HepG2 (cell line): ENCODE data around the gene MAJIN. TPM values are rescaled to one million over a fixed set of nuclear protein-coding genes. Genes with fewer than 3 reads are reported as not detected.

Experiments used
- BCL3 ChIP-seq: sonication (generic); formaldehyde crosslinking; IDR thresholded peaks from 2 replicates; pipeline ENCODE4 v1.5.1; 2020; ENCODE audit warnings: mild to moderate bottlenecking, missing genetic modification reagents, moderate library complexity
- BORCS8-MEF2B ChIP-seq: sonication (generic); formaldehyde crosslinking; IDR thresholded peaks from 2 replicates; pipeline ENCODE4 v1.8.0; 2022; ENCODE audit warnings: mild to moderate bottlenecking, missing genetic modification reagents
- CCAR2 ChIP-seq: fragments of 200-400 bp; formaldehyde crosslinking; optimal IDR thresholded peaks from 2 replicates; pipeline ENCODE3; 2018; ENCODE audit warnings: low read depth, mild to moderate bottlenecking, low read length, moderate library complexity
- EED ChIP-seq: sonication (generic); formaldehyde crosslinking; IDR thresholded peaks from 2 replicates; pipeline ENCODE4 v1.5.0; 2020; ENCODE audit warnings: mild to moderate bottlenecking, missing genetic modification reagents
- GTF3A ChIP-seq: sonication (generic); formaldehyde crosslinking; conservative IDR thresholded peaks from 2 replicates; pipeline ENCODE4 v1.4.0; 2020; ENCODE audit warnings: mild to moderate bottlenecking, missing genetic modification reagents
- IKZF1 ChIP-seq: fragments of 450-650 bp; IDR thresholded peaks from 2 replicates; pipeline ENCODE4 v1.7.1; 2016
- MZF1 ChIP-seq: sonication (generic); formaldehyde crosslinking; IDR thresholded peaks from 2 replicates; pipeline ENCODE4 v1.8.1; 2023; ENCODE audit warnings: mild to moderate bottlenecking, missing genetic modification reagents, borderline replicate concordance
- NR2F6 ChIP-seq, 2 experiments: IDR thresholded peaks; 2 replicates each; pipeline ENCODE4 v1.6.1; 2016; ENCODE audit warnings: antibody characterized with exemption in 1 of 2, mild to moderate bottlenecking in 1 of 2
- PTBP1 ChIP-seq: fragments of 200-400 bp; formaldehyde crosslinking; IDR thresholded peaks from 2 replicates; pipeline ENCODE4 v1.6.1; 2018; ENCODE audit warnings: low read length, low read depth; ENCODE audit not compliant: poor library complexity, severe bottlenecking
- RBM22 ChIP-seq: fragments of 200-400 bp; formaldehyde crosslinking; optimal IDR thresholded peaks from 2 replicates; pipeline ENCODE3; 2017; ENCODE audit warnings: mild to moderate bottlenecking, low read length, moderate library complexity
- SAP130 ChIP-seq: IDR thresholded peaks from 2 replicates; pipeline ENCODE4 v1.6.1; 2016; ENCODE audit warnings: low read depth
- TAF15 ChIP-seq: fragments of 200-400 bp; formaldehyde crosslinking; IDR thresholded peaks from one replicate; pipeline ENCODE4 v1.6.1; 2018; ENCODE audit warnings: mild to moderate bottlenecking, low read depth, low read length; ENCODE audit not compliant: poor library complexity, severe bottlenecking
- TBX2 ChIP-seq: sonication (generic); formaldehyde crosslinking; IDR thresholded peaks from 2 replicates; pipeline ENCODE4 v1.5.0; 2020; ENCODE audit warnings: missing genetic modification reagents, mild to moderate bottlenecking, borderline replicate concordance
- TCF7L2 ChIP-seq: IDR thresholded peaks from 2 replicates; pipeline ENCODE4 v1.6.1; 2011; ENCODE audit warnings: mild to moderate bottlenecking, low read depth, low read length, moderate library complexity
- TFDP1 ChIP-seq: IDR thresholded peaks from 2 replicates; pipeline ENCODE4 v1.6.1; 2016; ENCODE audit warnings: missing compliant biosample characterization, missing genetic modification reagents, borderline replicate concordance
- ZBTB34 ChIP-seq: sonication (generic); formaldehyde crosslinking; IDR thresholded peaks from 2 replicates; pipeline ENCODE4 v1.8.0; 2022; ENCODE audit warnings: mild to moderate bottlenecking, missing genetic modification reagents
- ZKSCAN1 ChIP-seq: fragments of 150-350 bp; IDR thresholded peaks from 2 replicates; pipeline ENCODE4 v1.6.1; 2014; ENCODE audit warnings: low read length
- ZNF253 ChIP-seq: sonication (generic); formaldehyde crosslinking; IDR thresholded peaks from 2 replicates; pipeline ENCODE4 v1.8.0; 2022; ENCODE audit warnings: mild to moderate bottlenecking, missing genetic modification reagents, borderline replicate concordance
- ZNF367 ChIP-seq: sonication (generic); formaldehyde crosslinking; IDR thresholded peaks from 2 replicates; pipeline ENCODE4 v1.4.0; 2020; ENCODE audit warnings: missing genetic modification reagents, borderline replicate concordance
- ZNF510 ChIP-seq: sonication (generic); formaldehyde crosslinking; IDR thresholded peaks from 2 replicates; pipeline ENCODE4 v1.4.0; 2020; ENCODE audit warnings: low read depth, mild to moderate bottlenecking, missing genetic modification reagents
- ZNF512B ChIP-seq: sonication (generic); formaldehyde crosslinking; IDR thresholded peaks from 2 replicates; pipeline ENCODE4 v1.5.1; 2020; ENCODE audit warnings: missing genetic modification reagents, mild to moderate bottlenecking, borderline replicate concordance
- ZNF543 ChIP-seq: sonication (generic); formaldehyde crosslinking; IDR thresholded peaks from 2 replicates; pipeline ENCODE4 v1.4.0; 2020; ENCODE audit warnings: mild to moderate bottlenecking, missing genetic modification reagents
- polyA plus RNA-seq, 8 experiments: library from polyadenylated mRNA; depleted of rRNA in 3 of 8; stranded (reverse) in 7 of 8; unstranded in 1 of 8; fragments of >200 nt; fragmentation: Illumina TruSeq in 4 of 8; extraction: Trizol in 4 of 8; gene quantifications; 2 replicates each; pipeline versions ENCODE4 v1.2.1 to v1.2.3, GENCODE V29; 2011 to 2016; ENCODE audit warnings: low read depth in 4 of 8, missing spikeins in 1 of 8, mixed read lengths in 1 of 8; ENCODE audit not compliant: insufficient read depth in 1 of 8
- total RNA-seq, 5 experiments: library from RNA; depleted of rRNA; stranded (reverse); fragments of >200 nt; fragmentation: Illumina TruSeq; extraction: Trizol; gene quantifications; 2 replicates each; pipeline ENCODE4 v1.2.3, GENCODE V29; 2016; ENCODE audit warnings: low read depth in 1 of 5

The MAJIN gene
- total and polyA plus RNA-seq, 2 of the 13 experiments (the other 11 are each of a cell fraction or from before 2014, with no cell fraction given), result not detected

GRCh38 chr11:64894070-64894811 is 77.7 kb downstream of the MAJIN start (continued):
- TF ChIP-seq ZBTB34 (CRISPR knock-in tag), result no peak
- TF ChIP-seq ZNF543, result no peak; the same call in 1 of the 2 replicates
- 0 out of 2 replicates have a peak, but pooled peaks have one; percentile 78 for TF ChIP-seq MZF1
- TF ChIP-seq TFDP1 (CRISPR knock-in tag), result peak; percentile 42; the same call in 1 of the 2 replicates
- peak; percentile 71 for TF ChIP-seq RBM22
- peak; percentile 95 for TF ChIP-seq BORCS8-MEF2B (CRISPR knock-in tag)
- peak; percentile 65; the same call in 1 of the 2 replicates for TF ChIP-seq TBX2 (CRISPR knock-in tag)
- TF ChIP-seq TAF15, result peak; percentile 78
- TF ChIP-seq IKZF1, result no peak
- no peak for TF ChIP-seq ZKSCAN1
- TF ChIP-seq EED (CRISPR knock-in tag), result no peak
- TF ChIP-seq CCAR2, result no peak
- no peak; the same call in 1 of the 2 replicates for TF ChIP-seq ZNF510 (CRISPR knock-in tag)
- TF ChIP-seq NR2F6 (IDR thresholded peaks at IDR 0.05), result peak; percentile 98
- peak; percentile 100 for TF ChIP-seq NR2F6 (CRISPR knock-in tag; IDR thresholded peaks at IDR 0.05)
- TF ChIP-seq BCL3 (CRISPR knock-in tag), result no peak
- peak; percentile 25; the same call in 1 of the 2 replicates for TF ChIP-seq ZNF253 (CRISPR knock-in tag)
- TF ChIP-seq SAP130 (CRISPR knock-in tag), result peak; percentile 89; the same call in 1 of the 2 replicates
- no peak for TF ChIP-seq ZNF367 (CRISPR knock-in tag)
- peak; percentile 43 for TF ChIP-seq PTBP1
- no peak; the same call in 1 of the 2 replicates for TF ChIP-seq ZNF512B
- no peak for TF ChIP-seq GTF3A
- TF ChIP-seq TCF7L2, result no peak
